Measurements from ENCODE around the gene SSBP1.
A peak's percentile ranks its signal among the peaks of the same experiment; 100 is the strongest.
"Not testable (repeated sequence)": the region's sequence is repeated elsewhere in the genome, so short reads cannot be mapped to it uniquely, and the experiment has no call there.

The SSBP1 gene

GRCh38 chr7:141709749-141710148, 28.4 kb upstream of the SSBP1 start:
- ATAC-seq = no peak
- no peak for DNase-seq

DNA sequence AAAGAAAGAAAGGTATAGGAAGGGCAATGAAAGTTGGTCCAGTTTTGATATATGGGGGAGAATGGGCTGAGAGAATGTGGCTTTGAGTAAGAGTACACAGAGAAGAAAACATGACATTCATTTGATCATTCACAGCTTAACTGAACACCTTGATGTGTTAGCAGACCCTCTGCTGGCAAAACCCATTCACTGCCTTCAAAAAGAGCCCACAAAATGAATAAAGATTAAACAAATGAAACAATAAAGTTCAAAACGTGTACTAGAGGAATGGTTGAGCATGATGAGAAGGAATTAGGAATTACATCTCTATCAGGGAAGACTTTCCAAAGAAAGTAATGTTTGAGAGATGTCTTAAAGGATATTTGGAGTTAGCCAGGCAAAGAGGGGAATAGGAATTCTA, 27.9 kb upstream of the SSBP1 start:
- DNase-seq (no peak), ATAC-seq (no peak)

GRCh38 chr7:141712603-141713255, 25.4 kb upstream of the SSBP1 start:
- DNase-seq (no peak), ATAC-seq (no peak)

DNA sequence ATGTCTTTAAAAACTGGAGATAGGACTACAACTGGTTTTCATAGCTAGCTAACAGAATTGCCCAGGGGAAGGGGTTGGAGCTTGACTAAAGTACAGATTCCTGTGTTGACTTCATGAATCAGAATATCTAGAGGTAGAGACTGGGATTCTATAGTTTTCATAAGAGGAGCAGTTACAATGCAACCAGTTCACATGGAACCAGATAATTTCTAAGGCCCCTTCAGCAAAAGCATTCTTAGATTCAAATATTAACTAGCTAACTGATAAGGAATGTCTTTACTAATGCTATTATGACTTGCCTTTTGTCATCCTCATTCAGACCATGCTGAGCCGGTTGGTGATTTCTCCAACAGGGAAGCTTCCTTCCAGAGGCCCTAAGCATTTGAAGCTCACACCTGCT, 24.3 kb upstream of the SSBP1 start:
- no peak for DNase-seq
- no peak for ATAC-seq

DNA sequence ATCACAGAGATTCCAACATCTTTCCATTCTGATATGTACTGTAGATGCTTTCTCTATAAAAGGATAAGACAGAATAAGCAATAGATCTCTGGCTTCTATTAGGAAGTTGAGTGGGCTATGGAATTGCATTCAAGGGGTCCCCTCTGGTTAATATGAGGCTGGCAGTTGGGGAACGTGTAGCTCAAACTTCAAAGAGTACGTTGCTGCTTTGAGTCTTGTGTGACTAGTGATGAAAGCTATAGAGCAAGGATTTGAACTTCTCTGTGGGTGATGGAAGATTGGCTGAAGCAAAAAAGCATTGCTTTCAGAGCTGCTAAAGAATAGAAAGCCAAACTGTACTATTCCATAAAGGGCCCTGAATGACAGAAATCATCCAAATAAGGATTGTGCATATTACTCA, 23.6 kb upstream of the SSBP1 start:
- DNase-seq = no peak
- no peak for ATAC-seq

GRCh38 chr7:141715018-141715417, 23.1 kb upstream of the SSBP1 start:
- ATAC-seq (no peak), DNase-seq (no peak)

GRCh38 chr7:141715794-141716689, 22.1 kb upstream of the SSBP1 start:
- DNase-seq = no peak
- ATAC-seq = no peak

DNA sequence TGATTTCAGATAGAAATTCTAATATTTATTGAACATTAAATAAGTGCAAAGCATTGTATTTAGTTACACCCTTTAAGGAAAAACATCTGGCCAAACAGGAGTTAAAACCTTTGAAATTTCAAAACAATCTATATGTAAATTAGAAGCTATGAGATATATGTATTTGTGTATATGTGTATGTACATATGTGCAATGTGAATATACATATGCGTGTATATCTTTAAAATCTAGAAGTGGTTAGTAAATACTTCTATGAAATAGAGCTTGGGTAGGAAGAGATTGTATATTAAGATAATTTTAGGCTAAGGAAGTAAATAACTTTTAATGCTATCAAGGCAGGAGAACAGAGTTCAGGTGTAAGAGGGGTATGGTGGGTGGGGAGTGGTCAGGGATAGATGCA, 20.7 kb upstream of the SSBP1 start:
- ATAC-seq = no peak

GRCh38 chr7:141722529-141722928, 15.6 kb upstream of the SSBP1 start:
- DNase-seq (no peak), ATAC-seq (no peak)

More for the DNA sequence above, 20.7 kb upstream of the SSBP1 start:
- DNase-seq = no peak

- DNase-seq = no peak
- ATAC-seq = no peak
These were observed 9.1 kb upstream of the SSBP1 start for GRCh38 chr7:141729020-141729419.

- DNase-seq = no peak
- ATAC-seq = no peak
These were observed 6.5 kb upstream of the SSBP1 start for GRCh38 chr7:141731476-141732149.

DNA sequence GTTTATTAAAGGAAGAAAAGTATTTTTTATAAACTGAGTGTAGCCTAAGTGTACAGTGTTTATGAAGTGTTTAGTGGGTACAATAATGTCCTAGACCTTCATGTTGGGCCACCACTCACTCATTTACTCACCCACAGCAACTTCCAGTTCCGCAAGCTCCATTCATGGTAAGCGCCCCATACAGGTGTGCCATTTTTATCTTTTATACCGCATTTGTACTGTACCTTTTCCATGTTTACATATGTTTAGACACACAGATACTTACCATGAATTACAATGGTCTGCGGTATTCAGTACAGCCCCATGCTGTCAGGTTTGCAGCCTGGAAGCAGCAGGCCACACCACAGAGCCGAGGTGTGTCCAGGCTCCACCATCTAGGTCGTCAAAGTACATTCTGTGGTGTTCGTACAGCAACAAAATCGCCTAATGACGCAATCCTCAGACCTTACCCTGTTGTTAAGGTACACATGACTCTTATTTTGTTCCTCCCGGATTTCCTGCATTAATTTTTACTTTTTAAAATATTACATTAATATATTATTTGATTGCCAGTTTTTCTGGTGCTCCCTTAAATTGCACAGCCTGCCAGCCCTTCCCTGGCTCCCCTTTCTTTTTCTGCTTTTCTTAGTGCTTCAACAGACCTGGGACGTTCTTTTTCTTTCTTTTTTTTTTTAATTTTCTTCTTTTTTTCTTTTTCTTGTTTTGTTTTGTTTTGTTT, 881 bp upstream of the SSBP1 start:
- DNase-seq (peak; percentile 10), ATAC-seq (no peak)

- no peak for DNase-seq
These were observed 445 bp downstream of the SSBP1 start for GRCh38 chr7:141738592-141739013.

GRCh38 chr7:141739250-141739649, 1.1 kb downstream of the SSBP1 start:
- no peak for ATAC-seq
- no peak for DNase-seq

More at GRCh38 chr7:141738592-141739013, 445 bp downstream of the SSBP1 start:
- no peak for ATAC-seq

DNA sequence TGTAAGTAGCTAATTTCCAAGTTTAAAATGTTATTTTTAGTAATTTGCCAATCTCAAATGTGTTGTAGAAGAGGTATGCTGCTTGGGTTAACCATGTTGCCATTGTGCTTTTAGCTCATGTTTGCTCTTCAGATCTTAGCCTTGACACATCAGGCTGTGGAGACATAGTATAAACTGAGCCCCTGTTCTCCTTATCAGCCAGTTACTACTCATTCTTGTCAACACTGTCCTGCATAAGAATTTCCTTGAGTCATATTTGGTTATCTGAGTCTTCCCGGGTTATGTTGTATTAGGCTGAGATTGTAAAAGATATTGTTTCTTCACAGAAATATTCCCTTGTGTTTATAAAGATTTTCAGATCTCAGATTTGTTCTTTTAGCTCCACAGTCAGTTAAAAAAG, 4.1 kb downstream of the SSBP1 start:
- no peak for ATAC-seq
- DNase-seq = no peak

DNA sequence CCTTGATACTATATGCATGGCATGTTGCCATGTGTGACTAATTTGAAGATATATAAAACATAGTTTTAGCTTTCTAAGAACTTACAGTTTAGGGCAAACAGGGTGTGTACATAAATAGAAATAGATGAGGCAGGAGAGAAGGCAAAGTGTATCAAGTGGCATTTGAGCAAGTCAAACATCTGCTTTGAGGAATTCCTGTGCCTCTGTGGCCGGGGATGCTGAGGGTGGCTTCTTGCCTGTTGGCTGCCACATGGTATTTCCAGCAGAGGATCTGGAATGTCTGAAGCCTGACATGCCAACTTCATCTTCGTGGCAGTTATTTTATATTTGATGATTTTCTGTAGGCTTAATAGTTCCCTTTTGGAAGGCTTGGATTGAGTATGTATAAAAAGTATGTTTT, 6.0 kb downstream of the SSBP1 start:
- ATAC-seq (no peak), DNase-seq (no peak)

DNA sequence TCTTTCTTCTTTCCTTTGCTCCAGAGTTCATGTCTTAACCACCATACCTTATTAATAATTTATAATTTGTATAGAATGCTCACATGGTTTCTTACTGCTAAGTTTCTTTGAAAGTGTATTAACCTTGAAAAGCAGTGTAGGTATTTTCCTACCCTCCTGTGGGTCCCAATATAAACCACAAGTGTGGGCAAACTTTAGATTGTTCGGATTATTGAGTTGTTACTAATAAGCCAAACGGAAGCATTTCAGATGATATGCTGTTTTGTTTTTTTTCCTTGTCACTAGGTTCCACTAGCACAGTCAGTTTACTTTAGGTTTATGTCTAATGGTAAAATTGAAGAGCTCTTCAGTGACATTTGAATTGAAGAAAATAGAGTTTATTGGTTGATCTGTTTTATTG, 10.2 kb downstream of the SSBP1 start:
- no peak for ATAC-seq

GRCh38 chr7:141751904-141752303, 13.7 kb downstream of the SSBP1 start:
- peak; percentile 30 for DNase-seq
- ATAC-seq = not testable (repeated sequence)

More for the DNA sequence above, 10.2 kb downstream of the SSBP1 start:
- no peak for DNase-seq

GRCh38 chr7:141752634-141753033, 14.5 kb downstream of the SSBP1 start:
- ATAC-seq (no peak), DNase-seq (no peak)

GRCh38 chr7:141754939-141755338, 16.8 kb downstream of the SSBP1 start:
- DNase-seq = no peak
- ATAC-seq = no peak

- no peak for ATAC-seq
- DNase-seq = no peak
These were observed 25.6 kb downstream of the SSBP1 start, which contains the start of gene TAS2R3 for GRCh38 chr7:141763797-141764196. Gene TAS2R3 (plus strand): TSS chr7:141764097. CDS start chr7:141764159, 62 bp downstream.

GRCh38 chr7:141770083-141770583, 32.0 kb downstream of the SSBP1 start:
- not testable (repeated sequence) for DNase-seq, ATAC-seq

Measured in stimulated activated naive CD8-positive, alpha-beta T cell treated with anti-CD3 and anti-CD28 coated beads, Interleukin-15, Interleukin-2, amounts not matched to agents 100 U/mL and 50 U/mL, for 24 hours (primary cell).